Panc1 (cell line): Measurements from ENCODE around the gene NDUFB2. TPM values are rescaled to one million over a fixed set of nuclear protein-coding genes. Genes with fewer than 3 reads are reported as not detected.

ENCODE experiments used
- ATAC-seq: fragments of 200-7000 bp; cut with Tn5 transposase; 2 replicates; pipeline ENCODE4 v1.9.1; 2020; ENCODE audit warnings: mild to moderate bottlenecking, moderate library complexity
- BruUV-seq: library from RNA; stranded (reverse); fragments of 400-500 nt; replicated peaks from 2 replicates; lab custom pipeline; 2021; lab: Mats Ljungman, UMichigan
- CTCF ChIA-PET: fragments of 300-600 bp; sonication (Branson Sonifier 250); formaldehyde crosslinking; loops from one replicate; lab custom pipeline; 2022; ENCODE audit warnings: antibody characterized with exemption; lab: Charles Lee
- POLR2A ChIA-PET: fragments of 300-600 bp; sonication (Branson Sonifier 250); formaldehyde crosslinking; loops from one replicate; lab custom pipeline; 2022; ENCODE audit warnings: antibody characterized with exemption; lab: Charles Lee
- DNase-seq: peaks from one replicate; pipeline ENCODE4 v3.0.0-alpha.2; 2010; ENCODE audit warnings: low read depth, low spot score
- H3K27ac ChIP-seq: 2 replicates; pipeline ENCODE4 v1.5.1; 2011; ENCODE audit warnings: mild to moderate bottlenecking, low read length, inconsistent platforms
- H3K27me3 ChIP-seq: fragments of 200-500 bp; sonication (Bioruptor generic); 2 replicates; pipeline ENCODE4 v1.6.0; 2014; ENCODE audit warnings: low read length, inconsistent platforms; ENCODE audit not compliant: control insufficient read depth, insufficient read depth
- H3K36me3 ChIP-seq: fragments of 200-500 bp; sonication (Bioruptor generic); 2 replicates; pipeline ENCODE4 v1.5.1; 2014; ENCODE audit warnings: inconsistent platforms, mild to moderate bottlenecking, low read length, moderate library complexity; ENCODE audit not compliant: control insufficient read depth, insufficient read depth
- H3K4me1 ChIP-seq: 2 replicates; pipeline ENCODE4 v1.5.1; 2011; ENCODE audit warnings: inconsistent platforms, mild to moderate bottlenecking, low read length, moderate library complexity; ENCODE audit not compliant: control insufficient read depth, insufficient read depth
- H3K4me3 ChIP-seq, 2 experiments: 2 replicates each; pipeline ENCODE4 v1.5.1; 2011 to 2012; ENCODE audit warnings: low read depth in 2 of 2, low read length in 2 of 2, mild to moderate bottlenecking in 2 of 2, inconsistent platforms in 1 of 2, moderate library complexity in 1 of 2
- H3K9me3 ChIP-seq: fragments of 200-500 bp; sonication (Bioruptor generic); 2 replicates; pipeline ENCODE4 v1.5.1; 2014; ENCODE audit warnings: low read depth, mild to moderate bottlenecking, inconsistent platforms, low read length, moderate library complexity; ENCODE audit not compliant: control insufficient read depth, insufficient read depth
- CTCF ChIP-seq: fragments of 450-650 bp; IDR thresholded peaks from 2 replicates; pipeline ENCODE4 v1.5.1; 2017; ENCODE audit warnings: mild to moderate bottlenecking
- POLR2AphosphoS5 ChIP-seq: IDR thresholded peaks from 2 replicates; pipeline ENCODE4 v1.6.1; 2012; ENCODE audit warnings: mild to moderate bottlenecking, low read depth, low read length, moderate library complexity
- SIN3A ChIP-seq: IDR thresholded peaks from 2 replicates; pipeline ENCODE4 v1.6.1; 2012; ENCODE audit warnings: low read depth, mild to moderate bottlenecking, low read length, moderate library complexity, borderline replicate concordance; ENCODE audit not compliant: insufficient read depth
- TCF7L2 ChIP-seq: IDR thresholded peaks from 2 replicates; pipeline ENCODE4 v1.6.1; 2011; ENCODE audit warnings: mild to moderate bottlenecking, low read depth, low read length, inconsistent platforms
- in situ Hi-C: cut with HindIII; loops from 2 replicates; pipeline ENCODE4 v1.10.0; 2016; ENCODE audit warnings: low sequenced_read_pairs, low pct_unique_long_range_greater_than_20kb
- intact Hi-C: fragments of 100-400 bp; cut with micrococcal nuclease; formaldehyde crosslinking; loops from one replicate; pipeline ENCODE4 v1.10.0; 2022; ENCODE audit not compliant: unreplicated experiment
- total RNA-seq: library from RNA; stranded (reverse); gene quantifications from one replicate; pipeline ENCODE4 v1.2.1, GENCODE V29; 2021; ENCODE audit not compliant: unreplicated experiment
- TF ChIP-seq, protein P1 (sequence below), 2 experiments: IDR thresholded peaks; 2 replicates each; pipeline ENCODE4 v1.6.1; 2011 to 2012; ENCODE audit warnings: low read depth in 2 of 2, control low read depth in 1 of 2, low read length in 1 of 2, mild to moderate bottlenecking in 1 of 2, moderate library complexity in 1 of 2; ENCODE audit not compliant: insufficient read depth in 1 of 2

The NDUFB2 gene
- total RNA-seq, 1 experiment from 2014 or later: 246 TPM

- no peaks in the 10 kb centered on the region for H3K36me3 ChIP-seq
- no peaks in the 10 kb centered on the region for H3K27me3 ChIP-seq
- H3K4me1 ChIP-seq: no peaks in the 10 kb centered on the region; the same call in 1 of the 2 replicates
- CTCF ChIA-PET: no interaction called here
- no peak overlapping the region for H3K27ac ChIP-seq
- H3K4me3 ChIP-seq: no peak overlapping the region
- in situ Hi-C loops (no loop called here), intact Hi-C loops (loop anchor here (10.0 kb wide), 1 partner anchor 306 kb away; no protein-coding TSS in a partner anchor)
- no peak for TF ChIP-seq TCF7L2
- no peak for TF ChIP-seq CTCF
- TF ChIP-seq, protein P1, sequence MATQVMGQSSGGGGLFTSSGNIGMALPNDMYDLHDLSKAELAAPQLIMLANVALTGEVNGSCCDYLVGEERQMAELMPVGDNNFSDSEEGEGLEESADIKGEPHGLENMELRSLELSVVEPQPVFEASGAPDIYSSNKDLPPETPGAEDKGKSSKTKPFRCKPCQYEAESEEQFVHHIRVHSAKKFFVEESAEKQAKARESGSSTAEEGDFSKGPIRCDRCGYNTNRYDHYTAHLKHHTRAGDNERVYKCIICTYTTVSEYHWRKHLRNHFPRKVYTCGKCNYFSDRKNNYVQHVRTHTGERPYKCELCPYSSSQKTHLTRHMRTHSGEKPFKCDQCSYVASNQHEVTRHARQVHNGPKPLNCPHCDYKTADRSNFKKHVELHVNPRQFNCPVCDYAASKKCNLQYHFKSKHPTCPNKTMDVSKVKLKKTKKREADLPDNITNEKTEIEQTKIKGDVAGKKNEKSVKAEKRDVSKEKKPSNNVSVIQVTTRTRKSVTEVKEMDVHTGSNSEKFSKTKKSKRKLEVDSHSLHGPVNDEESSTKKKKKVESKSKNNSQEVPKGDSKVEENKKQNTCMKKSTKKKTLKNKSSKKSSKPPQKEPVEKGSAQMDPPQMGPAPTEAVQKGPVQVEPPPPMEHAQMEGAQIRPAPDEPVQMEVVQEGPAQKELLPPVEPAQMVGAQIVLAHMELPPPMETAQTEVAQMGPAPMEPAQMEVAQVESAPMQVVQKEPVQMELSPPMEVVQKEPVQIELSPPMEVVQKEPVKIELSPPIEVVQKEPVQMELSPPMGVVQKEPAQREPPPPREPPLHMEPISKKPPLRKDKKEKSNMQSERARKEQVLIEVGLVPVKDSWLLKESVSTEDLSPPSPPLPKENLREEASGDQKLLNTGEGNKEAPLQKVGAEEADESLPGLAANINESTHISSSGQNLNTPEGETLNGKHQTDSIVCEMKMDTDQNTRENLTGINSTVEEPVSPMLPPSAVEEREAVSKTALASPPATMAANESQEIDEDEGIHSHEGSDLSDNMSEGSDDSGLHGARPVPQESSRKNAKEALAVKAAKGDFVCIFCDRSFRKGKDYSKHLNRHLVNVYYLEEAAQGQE (IDR thresholded peaks at IDR 0.05; ENCODE audit: insufficient read depth in 1 of 2, low read depth in 2 of 2, low read length in 1 of 2): no peak
- no peak for TF ChIP-seq SIN3A
- TF ChIP-seq POLR2AphosphoS5: no peak
- H3K9me3 ChIP-seq: no peaks in the 10 kb centered on the region
- no TSS peak for BruUV-seq
- DNase-seq (no peak), ATAC-seq (no peak)
- POLR2A ChIA-PET: no interaction called here
These were observed 17.7 kb upstream of the NDUFB2 start for GRCh38 chr7:140678816-140679130.

GRCh38 chr7:140679186-140679585 is 17.3 kb upstream of the NDUFB2 start:
- TF ChIP-seq CTCF (no peak), TCF7L2 (no peak), SIN3A (no peak), POLR2AphosphoS5 (no peak)
- TF ChIP-seq, protein P1 (IDR thresholded peaks at IDR 0.05; ENCODE audit: insufficient read depth in 1 of 2, low read depth in 2 of 2, low read length in 1 of 2): no peak
- intact Hi-C loops: loop anchor here (10.0 kb wide), 1 partner anchor 306 kb away; no protein-coding TSS in a partner anchor
- H3K4me1 ChIP-seq: no peaks in the 10 kb centered on the region
- H3K36me3 ChIP-seq: no peaks in the 10 kb centered on the region
- BruUV-seq: no TSS peak
- H3K4me3 ChIP-seq: no peak overlapping the region
- DNase-seq: no peak
- no peak for ATAC-seq
- POLR2A ChIA-PET: no interaction called here
- H3K9me3 ChIP-seq: no peaks in the 10 kb centered on the region
- no peaks in the 10 kb centered on the region for H3K27me3 ChIP-seq
- CTCF ChIA-PET: no interaction called here
- in situ Hi-C loops: no loop called here
- H3K27ac ChIP-seq: no peak overlapping the region
